A549 treated with DMSO at 1 μM for 4 hours (cell line): ENCODE data around the gene ZNF222. TPM values are rescaled to one million over a fixed set of nuclear protein-coding genes. Genes with fewer than 3 reads are reported as not detected.

Experiments
- total RNA-seq: library from RNA; stranded (reverse); fragments of 200-300 nt; extraction: Qiagen RNA extraction; gene quantifications from 5 replicates; pipeline ENCODE4 v1.2.3, GENCODE V29; 2022; ENCODE audit warnings: low read depth

ZNF222 gene
- total RNA-seq: 3.5 to 4.7 TPM (median 4.0 TPM) in 5 replicates

DNA sequence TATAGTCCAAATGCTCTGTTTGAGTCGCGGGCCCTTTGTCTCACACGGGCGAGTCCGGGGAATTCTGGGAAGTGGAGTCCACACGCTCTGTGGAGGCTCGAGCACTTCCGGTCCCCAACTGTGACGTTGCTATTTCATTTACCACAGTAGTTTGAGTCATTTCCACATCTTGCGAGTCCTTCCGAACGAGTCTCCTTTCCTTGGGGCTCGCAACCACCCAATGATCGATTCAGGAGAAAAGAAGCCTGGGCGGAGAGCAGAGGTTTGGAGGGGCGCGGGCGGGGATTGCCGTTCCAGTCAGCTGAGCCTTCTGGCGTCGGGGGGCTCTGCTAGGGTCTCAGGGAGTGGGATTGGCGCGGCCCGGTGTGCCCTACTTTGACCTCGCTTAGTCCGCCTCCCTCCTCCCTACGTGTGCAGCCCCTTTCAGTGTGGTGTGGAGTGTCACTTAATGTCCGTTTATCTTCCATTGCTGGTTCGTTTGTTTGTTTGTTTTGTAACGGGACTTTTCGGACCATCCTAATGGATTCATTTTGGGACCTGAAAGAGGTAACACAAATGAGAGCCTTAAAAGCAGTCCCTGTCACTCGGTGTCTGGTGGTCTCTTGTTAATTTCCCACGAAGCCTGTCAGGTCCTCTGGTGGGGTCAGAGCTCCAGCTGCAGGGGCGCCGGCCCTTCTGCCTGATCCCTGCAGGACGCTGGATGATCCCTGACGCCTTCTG is at the start of gene ZNF222:
TSS of gene ZNF222 (plus strand) at position 163 of the 720 bp plus-strand sequence. CDS start at position 221, 58 bp downstream.

DNA sequence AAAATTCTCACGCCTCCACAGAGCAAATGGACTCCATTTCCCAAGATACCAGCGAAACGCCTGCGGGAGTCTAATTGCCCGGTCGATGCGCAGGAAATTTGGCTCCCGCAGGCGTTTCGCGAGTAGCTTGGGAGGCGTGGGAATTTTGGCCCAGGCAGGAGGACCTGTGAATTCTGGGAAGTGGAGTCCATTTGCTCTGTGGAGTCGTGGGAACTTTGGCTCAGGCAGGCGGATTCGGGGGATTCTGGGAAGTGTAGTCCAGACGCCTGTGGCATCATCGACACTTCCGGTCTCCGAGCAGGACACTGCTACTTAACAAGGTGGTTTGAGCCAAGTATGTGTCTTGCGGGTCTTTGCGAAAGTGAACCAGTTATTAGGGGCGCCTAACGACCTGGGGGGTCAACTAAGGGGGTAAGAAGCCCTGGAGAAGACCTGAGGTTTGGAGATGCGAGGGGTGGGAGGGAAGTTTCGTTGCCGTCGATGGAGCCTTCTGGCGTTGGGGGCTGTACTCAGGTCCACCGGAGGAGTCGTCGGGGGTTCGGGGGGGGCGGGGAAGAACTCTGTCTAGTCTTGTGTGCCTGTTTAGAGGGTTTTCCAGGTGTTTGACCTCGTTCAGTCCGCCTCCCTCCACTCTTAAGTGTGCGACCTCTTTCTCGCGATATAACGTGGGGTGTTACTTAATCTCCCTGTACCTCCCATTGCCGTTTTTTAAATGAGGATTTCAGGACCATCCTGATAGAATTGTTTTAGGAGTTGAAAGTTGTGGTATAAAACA is 41.1 kb upstream of the ZNF222 start, which contains the start of gene ZNF155:
TSS of gene ZNF155 (plus strand) at position 277 of the 775 bp plus-strand sequence. CDS start 4,356 bp downstream, outside the sequence.

DNA sequence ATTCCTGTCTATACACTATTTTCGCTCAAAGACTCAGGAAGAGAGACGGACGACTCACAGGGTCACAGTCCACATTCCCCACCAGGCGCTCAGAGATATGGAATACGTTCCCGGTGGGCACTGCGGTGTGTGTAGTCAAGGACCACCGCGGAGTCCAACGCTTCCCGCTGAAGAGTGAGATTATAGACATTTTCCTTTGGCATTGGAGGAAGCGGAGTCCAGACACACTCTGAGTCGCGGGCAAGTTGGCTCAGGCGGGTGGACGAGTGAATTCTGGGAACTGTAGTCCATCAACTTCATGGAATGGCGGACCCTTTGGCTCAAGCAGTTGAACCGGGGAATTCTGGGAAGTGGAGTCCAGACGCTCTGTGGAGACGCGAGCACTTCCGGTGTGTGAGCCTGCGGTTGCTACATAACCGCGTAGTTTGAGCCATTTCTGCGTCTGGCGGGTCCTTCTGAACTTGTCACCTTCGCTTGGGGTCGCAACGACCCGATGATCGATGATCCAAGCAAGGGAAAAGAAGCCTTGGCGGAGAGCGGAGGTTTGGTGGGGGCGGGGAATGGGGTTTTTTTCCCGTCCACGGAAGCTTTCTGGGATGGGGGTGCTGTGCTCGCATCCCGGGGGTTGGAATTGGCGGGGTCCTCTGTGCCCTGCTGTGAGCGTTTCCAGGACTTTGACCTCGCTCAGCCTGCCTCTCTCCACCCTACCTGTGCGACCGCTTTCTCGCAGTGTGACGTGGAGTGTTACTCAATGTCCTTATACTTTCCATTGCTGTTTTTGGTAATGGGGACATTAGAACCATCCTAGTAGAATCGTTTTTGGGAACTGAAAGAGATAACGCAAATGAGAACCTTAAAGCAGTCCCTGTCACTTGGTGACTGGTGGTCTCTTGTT is 22.4 kb upstream of the ZNF222 start, which contains the start of gene ZNF230:
TSS of gene ZNF230 (plus strand) at position 392 of the 895 bp plus-strand sequence. CDS start 4,122 bp downstream, outside the sequence.

DNA sequence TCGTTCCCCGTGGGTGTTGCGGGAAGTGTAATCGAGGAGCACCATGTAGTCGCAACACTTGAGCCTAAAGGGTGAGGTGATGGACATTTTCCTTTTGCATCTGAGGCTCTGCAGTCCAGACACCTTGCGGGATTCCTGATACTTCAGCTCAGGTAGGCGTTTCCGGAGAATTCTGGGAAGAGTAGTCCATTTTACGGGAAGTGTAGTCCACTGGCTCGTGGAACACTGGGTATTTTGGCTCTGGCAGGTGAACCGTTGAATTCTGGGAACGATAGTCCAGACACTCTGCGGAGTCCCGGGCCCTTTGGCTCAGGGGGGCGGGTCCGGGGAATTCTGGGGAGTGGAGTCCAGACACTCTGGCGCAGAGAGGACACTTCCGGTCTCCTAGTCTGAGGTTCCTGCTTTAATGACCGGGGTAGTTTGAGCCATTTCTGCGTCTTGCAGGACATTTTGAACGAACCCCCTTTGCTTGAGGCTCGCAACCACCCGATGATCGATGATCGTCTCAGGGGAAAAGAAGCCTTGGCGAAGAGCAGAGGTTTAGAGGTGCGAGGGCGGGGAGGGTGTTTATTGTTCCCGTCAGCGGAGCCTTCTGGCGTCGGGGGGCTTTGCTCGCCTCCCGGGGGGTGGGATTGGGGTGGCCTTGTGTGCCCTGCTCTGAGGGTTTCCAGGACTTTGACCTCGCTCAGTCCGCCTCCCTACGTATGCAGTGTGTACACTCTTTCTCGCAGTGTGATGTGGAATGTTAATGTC is 26.6 kb downstream of the ZNF222 start, which contains the start of gene ZNF223:
TSS of gene ZNF223 (plus strand) at position 387 of the 753 bp plus-strand sequence. CDS start 3,141 bp downstream, outside the sequence.

DNA sequence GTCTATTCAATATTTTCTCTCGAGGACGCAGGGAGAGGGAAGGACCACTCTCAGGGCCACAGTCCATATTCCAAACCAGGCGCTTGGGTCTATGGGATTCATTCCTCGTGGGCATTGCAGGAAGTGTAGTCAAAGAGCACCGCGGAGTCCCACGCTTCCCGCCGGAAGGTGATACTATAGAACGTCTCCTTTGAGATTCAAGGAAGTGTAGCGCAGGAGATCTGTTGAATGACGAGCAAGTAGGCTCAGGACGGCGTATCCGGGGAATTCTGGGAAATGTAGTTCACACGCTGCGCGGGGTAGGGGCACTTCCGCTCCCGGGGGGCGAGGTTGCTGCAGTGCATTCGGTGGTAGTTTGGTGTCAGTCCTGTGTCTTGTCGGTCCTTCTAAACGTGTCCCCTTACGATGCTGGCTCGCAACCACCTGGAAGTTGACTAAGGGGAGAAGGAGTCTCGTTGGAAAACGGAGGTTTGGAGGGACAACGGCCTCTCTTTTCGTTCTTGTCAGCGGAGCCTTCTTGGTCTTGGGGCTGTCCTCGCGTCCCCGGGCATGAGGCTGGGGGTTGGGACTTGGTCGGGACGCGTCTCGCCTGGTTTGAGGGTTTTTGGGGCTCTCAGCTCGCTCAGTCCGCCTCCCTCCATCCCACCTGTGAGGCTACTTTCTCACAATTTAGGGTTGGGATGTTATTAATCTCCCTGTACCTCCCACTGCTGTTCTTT is 46.8 kb downstream of the ZNF222 start, which contains the start of gene ZNF284:
TSS of gene ZNF284 (plus strand) at position 336 of the 719 bp plus-strand sequence. CDS start 4,231 bp downstream, outside the sequence.

Other genes with a start within 250 kb of the ZNF222 start
- 53.4 to 63.0 TPM (median 58.9 TPM) in 5 replicates for gene KCNN4, start 244.4 kb upstream of the ZNF222 start, total RNA-seq
- gene LYPD5, start 222.9 kb upstream of the ZNF222 start, total RNA-seq: 0.17 to 0.31 TPM (median 0.22 TPM) in 5 replicates
- 4.6 to 6.6 TPM (median 5.0 TPM) in 5 replicates for gene ZNF283, start 198.1 kb upstream of the ZNF222 start, total RNA-seq
- gene ZNF404, start 141.4 kb upstream of the ZNF222 start, total RNA-seq: 0.12 to 0.48 TPM (median 0.30 TPM) in 5 replicates
- gene ZNF45, start 90.1 kb upstream of the ZNF222 start, total RNA-seq: 9.6 to 13.0 TPM (median 11.3 TPM) in 5 replicates
- 0.49 to 1.4 TPM (median 0.67 TPM) in 5 replicates for gene ZNF221, start 74.2 kb upstream of the ZNF222 start, total RNA-seq
- gene ZNF155, start 41.2 kb upstream of the ZNF222 start, total RNA-seq: 2.4 to 3.5 TPM (median 3.1 TPM) in 5 replicates
- gene ZNF230, start 22.4 kb upstream of the ZNF222 start, total RNA-seq: 2.4 to 3.6 TPM (median 3.1 TPM) in 5 replicates
- 1.9 to 3.3 TPM (median 2.5 TPM) in 5 replicates for gene ZNF223, start 26.7 kb downstream of the ZNF222 start, total RNA-seq
- 0.34 to 0.71 TPM (median 0.57 TPM) in 5 replicates for gene ZNF284, start 46.8 kb downstream of the ZNF222 start, total RNA-seq
- 10.1 to 16.3 TPM (median 11.4 TPM) in 5 replicates for gene ZNF224, start 69.0 kb downstream of the ZNF222 start, total RNA-seq
- 2.8 to 3.4 TPM (median 3.1 TPM) in 5 replicates for gene ZNF225, start 88.0 kb downstream of the ZNF222 start, total RNA-seq
- 1.8 to 3.3 TPM (median 2.7 TPM) in 5 replicates for gene ZNF234, start 116.2 kb downstream of the ZNF222 start, total RNA-seq
- gene ZNF226, start 139.7 kb downstream of the ZNF222 start, total RNA-seq: 18.2 to 24.9 TPM (median 21.5 TPM) in 5 replicates
- 9.7 to 13.0 TPM (median 12.0 TPM) in 5 replicates for gene ZNF227, start 187.2 kb downstream of the ZNF222 start, total RNA-seq
- gene ZNF233, start 234.5 kb downstream of the ZNF222 start, total RNA-seq: 0.37 to 0.63 TPM (median 0.52 TPM) in 5 replicates